Hippocampal formation (tissue), 2 donors: Measurements from ENCODE around the gene LIME1.
"Not testable (repeated sequence)": the region's sequence is repeated elsewhere in the genome, so short reads cannot be mapped to it uniquely, and the experiment has no call there.

Experiments used
- DNase-seq, 2 donors: peaks; one replicate each; lab custom pipeline; 2025; lab: John Stamatoyannopoulos, UW

LIME1 gene

DNA sequence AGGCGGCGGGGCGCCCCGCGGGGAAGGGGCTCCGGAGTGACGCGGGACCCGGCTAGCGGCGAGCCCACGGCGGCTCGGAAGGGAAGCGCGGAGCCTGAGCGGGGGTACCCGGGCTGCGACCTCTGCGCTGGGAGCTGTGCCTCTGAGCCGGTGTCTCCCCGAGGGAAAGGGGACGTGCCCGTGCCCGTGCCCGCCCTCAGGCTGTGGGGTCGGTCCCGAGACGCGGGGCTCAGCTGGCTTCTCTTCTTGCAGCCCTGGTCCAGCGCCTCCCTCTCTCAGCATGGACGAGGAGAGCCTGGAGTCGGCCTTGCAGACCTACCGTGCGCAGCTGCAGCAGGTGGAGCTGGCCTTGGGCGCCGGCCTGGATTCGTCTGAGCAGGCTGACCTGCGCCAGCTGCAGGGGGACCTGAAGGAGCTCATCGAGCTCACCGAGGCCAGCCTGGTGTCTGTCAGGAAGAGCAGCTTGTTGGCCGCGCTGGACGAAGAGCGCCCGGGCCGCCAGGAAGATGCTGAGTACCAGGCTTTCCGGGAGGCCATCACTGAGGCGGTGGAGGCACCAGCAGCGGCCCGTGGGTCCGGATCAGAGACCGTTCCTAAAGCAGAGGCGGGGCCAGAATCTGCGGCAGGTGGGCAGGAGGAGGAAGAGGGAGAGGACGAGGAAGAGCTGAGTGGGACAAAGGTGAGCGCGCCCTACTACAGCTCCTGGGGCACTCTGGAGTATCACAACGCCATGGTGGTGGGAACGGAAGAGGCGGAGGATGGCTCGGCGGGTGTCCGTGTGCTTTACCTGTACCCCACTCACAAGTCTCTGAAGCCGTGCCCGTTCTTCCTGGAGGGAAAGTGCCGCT, 27.9 kb upstream of the LIME1 start:
- no peak for DNase-seq

DNA sequence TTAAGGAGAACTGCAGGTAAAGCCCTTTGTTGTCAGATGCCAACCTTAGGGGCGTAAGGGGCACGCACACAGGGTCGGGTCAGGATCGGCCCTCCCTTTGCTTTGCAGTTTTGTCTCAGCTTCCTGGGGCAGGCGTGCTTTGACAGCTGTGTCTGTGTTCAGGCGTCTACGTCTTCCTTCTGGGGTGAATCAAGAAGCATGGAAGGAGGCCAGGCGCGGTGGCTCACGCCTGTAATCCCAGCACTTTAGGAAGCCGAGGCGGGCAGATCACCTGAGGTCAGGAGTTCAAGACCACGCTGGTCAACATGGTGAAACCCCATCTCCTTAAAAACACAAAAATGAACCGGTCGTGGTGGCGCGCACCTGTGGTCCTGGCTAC, 27.3 kb upstream of the LIME1 start:
- no peak for DNase-seq

DNA sequence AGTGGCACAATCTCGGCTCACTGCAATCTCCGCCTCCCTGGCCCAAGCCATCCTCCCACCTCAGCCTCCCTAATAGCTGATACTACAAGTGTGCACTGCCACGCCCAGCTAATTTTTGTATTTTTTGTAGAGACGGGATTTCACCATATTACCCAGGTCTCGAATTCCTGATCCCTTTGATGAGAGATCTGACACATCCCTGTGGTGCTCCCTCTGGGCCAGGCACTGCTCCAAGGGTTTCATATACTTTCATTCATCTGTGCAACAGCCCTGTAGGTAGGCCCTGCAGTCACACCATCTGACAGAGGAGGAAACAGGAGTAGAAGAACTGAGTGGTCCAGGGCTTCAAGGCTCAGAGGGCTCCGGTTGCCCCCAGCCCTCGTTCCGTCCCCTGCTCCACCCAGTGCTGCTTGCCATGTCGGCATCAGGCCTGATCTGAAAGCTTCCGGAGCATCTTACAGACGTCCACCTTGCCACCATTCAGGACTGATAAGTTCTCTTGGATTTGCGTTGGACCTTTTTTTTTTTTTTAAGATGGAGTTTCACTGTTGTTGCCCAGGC, 25.3 kb upstream of the LIME1 start:
- no peak for DNase-seq

DNA sequence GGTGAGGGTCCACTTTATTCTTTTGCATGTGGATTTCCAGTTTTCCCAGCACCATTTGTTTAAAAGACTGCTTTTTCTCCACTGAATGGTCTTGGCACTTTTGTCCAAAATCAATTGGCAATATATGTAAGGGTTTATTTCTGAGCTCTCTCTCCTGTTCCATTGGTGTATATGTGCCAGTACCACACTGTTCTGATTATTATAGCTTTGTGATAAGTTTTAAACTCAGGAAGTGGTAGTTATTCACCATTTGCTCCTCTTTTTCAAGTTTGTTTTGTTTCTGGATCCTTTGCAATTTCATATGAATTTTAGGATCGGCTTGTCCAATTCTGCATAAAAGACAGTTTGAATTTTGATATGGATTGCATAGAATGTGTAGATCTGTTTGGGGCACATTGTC, 24.3 kb upstream of the LIME1 start:
- DNase-seq, result no peak

DNA sequence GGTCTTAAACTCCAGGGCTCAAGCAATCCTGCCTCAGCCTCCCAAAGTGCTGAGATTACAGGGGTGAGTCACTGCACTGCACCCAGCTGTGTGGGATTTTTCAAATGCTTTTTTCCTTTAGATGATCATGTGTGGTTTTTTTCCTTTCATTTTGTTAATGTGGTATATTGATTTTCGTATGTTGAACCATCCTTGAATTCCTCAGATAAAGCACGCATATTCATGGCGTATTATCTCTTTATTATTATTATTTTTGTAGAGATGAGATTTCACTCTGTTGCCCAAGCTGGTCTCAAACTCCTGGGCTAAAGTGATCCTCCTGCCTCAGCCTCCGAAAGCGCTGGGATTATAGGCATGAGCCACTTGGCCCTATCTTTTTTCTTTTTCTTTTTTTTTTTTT, 21.6 kb upstream of the LIME1 start:
- no peak for DNase-seq

DNA sequence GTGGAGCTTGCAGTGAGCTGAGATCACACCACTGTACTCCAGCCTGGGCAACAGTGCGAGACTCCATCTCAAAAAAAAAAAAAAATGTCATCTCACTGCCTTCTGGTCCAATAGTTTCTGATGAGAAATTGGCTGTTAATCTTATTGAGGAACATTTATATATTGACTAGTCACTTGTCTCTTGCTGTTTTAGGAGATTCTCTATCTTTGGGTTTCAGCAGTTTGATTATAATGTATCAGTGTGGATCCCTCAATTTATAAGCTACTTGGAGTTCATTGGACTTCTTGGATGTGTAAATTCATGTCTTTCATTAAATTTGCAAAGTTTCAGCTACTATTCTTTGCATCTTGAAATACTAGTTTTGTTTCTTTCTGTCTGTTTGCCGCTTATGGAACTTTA, 17.5 kb upstream of the LIME1 start:
- DNase-seq, result no peak

DNA sequence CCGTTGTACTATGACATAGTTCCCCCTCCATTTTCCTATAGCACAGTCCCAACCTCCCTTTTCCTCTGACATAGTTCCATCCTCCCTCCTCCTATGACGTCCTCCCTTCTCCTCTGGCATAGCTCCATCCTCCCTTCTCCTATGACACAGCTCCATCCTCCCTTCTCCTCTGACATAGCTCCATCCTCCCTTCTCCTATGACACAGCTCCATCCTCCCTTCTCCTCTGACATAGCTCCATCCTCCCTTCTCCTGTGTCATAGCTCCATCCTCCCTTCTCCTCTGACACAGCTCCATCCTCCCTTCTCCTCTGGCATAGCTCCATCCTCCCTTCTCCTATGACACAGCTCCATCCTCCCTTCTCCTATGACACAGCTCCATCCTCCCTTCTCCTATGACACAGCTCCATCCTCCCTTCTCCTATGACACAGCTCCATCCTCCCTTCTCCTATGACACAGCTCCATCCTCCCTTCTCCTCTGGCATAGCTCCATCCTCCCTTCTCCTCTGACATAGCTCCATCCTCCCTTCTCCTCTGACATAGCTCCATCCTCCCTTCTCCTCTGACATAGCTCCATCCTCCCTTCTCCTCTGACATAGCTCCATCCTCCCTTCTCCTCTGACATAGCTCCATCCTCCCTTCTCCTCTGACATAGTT, 13.4 kb upstream of the LIME1 start:
- not testable (repeated sequence) for DNase-seq

DNA sequence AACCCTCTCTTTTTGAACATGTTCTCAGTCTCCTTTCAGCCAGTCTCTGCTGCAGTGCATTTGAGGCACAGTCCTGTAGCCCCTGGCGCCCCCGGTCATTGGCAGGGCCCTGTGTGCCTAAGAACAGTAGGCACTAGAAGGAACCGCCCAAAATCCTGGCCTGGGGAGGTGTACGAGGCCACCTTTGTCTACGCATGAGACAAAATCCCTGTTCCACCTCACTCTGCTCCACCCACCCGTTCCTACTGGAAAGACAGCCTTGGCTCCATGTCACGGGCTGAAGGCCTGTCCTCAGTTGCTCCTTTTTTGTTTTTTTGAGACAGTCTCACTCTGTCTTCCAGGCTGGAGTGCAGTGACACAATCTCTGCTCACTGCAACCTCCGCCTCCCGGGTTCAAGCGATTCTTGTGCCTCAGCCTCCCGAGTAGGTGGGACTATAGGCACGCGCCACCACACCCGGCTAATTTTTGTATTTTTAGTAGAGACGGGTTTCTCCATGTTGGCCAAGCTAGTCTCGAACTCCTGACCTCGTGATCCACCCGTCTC, 6.2 kb upstream of the LIME1 start:
- not testable (repeated sequence) for DNase-seq

DNA sequence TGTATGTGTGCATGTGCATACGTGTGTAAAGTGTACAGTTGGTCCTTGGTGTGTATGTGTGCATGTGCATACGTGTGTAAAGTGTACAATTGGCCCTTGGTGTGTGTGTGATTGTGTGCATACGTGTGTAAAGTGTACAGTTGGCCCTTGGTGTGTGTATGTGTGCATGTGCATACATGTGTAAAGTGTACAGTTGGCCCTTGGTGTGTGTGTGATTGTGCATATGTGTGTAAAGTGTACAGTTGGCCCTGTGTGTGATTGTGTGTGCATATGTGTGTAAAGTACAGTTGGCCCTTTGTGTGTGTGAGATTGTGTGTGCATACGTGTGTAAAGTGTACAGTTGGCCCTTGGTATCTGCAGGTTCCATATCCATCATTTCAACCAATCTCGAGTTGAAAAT, 5.1 kb upstream of the LIME1 start:
- no peak for DNase-seq

DNA sequence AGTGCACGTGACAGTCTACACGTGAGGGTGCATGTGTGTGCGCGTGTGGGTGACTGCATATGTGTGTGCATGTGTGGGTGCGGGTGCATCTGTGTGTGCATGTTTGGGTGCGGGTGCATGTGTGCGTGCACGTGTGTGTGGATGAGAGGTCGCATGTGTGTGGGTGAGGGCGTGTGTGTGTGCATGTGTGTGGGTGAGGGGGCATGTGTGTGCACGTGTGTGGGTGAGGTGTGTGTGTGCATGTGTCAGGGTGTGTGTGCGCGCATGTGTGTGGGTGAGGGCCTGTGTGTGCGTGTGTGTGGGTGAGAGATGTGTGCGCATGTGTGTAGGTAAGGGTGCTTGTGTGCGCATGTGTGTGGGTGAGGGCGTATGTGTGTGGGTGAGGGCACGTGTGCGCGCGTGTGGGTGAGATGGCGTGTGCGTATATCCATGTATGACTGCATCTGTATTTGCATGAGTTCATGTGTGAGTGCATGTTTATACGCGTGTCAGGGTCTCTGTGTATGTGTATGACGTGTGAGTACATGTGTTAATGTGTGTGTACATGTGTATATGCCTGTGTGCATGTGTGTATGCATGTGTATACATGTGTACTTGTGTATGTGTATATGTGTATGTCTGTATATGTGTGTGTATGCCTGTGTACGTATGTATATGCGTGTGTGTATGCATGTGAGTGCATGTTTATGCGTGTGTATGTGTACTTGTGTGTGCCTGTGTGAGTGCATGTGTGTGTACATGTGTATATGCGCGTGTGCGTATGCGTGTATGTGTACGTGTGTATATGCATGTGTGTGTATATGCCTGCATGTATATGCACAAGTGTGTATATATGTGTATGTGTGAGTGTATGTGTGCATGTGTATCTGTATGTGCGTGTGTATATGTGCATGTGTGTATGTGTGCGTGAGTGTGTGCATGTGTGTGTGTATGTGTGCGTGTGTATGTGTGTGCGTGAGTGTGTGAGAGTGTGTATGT, 4.1 kb upstream of the LIME1 start:
- DNase-seq, result no peak

DNA sequence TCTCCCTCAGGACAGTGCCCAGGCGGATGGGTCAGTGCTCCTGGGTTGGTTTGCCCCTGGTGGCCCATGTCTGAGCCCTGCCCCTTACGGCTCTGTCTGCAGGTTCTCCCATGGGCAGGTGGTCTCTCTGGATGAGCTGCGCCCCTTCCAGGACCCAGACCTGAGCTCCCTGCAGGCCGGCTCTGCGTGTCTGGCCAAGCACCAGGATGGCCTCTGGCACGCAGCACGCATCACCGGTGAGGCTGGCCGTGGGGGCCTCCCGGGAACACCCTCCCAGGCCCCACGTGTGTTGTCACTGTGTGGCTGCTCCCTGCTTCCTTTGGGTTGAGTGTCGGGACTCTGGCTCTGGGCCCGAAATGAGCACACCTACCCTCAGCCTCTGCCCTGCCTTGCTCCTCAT, 3.3 kb upstream of the LIME1 start:
- DNase-seq, result no peak

DNA sequence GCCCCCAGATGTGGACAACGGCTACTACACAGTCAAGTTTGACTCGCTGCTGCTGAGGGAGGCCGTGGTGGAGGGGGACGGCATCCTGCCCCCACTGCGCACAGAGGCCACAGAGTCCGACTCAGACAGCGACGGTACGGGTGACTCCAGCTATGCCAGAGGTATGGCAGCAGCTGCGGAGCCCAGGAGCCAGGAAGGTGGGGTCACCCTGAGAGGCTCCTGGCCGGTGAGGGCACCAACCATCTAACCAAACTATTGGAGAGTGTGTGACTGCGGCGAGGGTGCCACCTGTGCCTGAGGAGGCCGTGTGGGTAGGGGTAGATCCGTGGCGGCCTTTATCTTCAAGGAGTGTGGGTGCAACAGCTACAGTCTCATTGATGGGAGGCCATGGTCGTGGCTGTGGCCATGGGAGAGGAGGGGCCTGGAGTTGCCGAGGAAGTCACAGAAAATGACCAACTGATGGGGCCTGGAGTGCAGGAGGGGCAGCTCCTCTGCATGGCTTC, 2.8 kb upstream of the LIME1 start:
- DNase-seq, result no peak

DNA sequence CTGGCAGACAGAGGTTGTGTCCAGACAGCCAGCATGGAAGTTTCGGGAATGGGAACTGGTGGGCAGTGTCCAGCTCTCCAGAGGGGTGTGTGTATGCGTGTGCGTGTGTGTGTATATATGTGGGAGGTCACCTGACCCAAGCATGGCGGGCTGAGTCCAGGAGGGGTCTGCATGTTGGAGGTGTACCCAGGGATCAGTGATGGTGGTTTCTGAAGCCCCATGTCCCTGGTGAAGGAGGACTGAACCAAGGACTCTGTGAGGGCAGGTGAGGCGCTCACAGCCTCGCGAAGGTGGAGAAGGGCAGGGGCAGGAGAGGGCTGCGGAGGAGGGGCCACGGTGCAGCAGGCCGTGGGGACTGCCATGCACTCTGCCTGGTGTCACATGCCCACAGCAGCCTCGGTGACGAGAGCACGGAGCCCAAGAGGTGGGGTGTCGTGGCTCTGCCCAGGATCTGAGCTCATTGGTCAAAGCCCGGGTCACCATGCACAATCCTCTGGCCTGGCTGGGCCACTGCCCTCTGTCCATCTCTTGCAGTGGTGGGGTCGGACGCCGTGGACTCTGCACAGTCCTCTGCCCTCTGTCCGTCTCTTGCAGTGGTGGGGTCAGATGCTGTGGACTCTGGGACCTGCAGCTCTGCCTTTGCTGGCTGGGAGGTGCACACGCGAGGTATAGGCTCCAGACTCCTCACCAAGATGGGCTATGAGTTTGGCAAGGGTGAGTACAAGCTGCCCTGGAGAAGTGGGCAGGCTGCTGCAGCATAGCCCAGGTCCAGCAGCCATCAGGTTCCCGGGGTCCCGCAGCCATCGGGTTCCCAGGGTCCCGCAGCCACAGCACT, 2.1 kb upstream of the LIME1 start:
- no peak for DNase-seq

DNA sequence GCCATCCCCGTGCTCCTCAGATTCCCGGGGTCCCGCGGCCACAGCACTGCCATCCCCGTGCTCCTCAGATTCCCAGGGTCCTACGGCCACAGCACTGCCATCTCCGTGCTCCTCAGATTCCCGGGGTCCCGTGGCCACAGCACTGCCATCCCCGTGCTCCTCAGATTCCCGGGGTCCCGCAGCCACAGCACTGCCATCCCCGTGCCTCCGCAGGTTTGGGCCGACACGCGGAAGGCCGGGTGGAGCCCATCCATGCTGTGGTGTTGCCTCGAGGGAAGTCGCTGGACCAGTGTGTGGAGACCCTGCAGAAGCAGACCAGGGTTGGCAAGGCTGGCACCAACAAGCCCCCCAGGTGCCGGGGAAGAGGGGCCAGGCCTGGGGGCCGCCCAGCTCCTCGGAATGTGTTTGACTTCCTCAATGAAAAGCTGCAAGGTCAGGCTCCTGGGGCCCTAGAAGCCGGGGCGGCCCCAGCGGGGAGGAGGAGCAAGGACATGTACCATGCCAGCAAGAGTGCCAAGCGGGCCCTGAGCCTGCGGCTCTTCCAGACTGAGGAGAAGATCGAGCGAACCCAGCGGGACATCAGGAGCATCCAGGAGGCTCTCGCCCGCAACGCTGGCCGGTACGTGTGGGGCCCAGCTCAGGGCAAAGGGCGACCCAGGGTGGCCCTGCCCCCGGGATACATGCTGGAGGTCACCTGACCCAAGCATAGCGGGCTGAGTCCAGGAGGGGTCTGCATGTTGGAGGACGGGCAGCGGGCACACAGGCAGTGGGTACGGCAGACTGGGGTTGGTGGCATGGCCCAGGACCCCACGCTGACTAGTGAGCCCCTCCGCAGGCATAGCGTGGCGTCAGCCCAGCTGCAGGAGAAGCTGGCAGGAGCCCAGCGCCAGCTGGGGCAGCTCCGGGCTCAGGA, 1.3 kb upstream of the LIME1 start:
- DNase-seq, result peak in 1 of 2 donors; percentile 29

DNA sequence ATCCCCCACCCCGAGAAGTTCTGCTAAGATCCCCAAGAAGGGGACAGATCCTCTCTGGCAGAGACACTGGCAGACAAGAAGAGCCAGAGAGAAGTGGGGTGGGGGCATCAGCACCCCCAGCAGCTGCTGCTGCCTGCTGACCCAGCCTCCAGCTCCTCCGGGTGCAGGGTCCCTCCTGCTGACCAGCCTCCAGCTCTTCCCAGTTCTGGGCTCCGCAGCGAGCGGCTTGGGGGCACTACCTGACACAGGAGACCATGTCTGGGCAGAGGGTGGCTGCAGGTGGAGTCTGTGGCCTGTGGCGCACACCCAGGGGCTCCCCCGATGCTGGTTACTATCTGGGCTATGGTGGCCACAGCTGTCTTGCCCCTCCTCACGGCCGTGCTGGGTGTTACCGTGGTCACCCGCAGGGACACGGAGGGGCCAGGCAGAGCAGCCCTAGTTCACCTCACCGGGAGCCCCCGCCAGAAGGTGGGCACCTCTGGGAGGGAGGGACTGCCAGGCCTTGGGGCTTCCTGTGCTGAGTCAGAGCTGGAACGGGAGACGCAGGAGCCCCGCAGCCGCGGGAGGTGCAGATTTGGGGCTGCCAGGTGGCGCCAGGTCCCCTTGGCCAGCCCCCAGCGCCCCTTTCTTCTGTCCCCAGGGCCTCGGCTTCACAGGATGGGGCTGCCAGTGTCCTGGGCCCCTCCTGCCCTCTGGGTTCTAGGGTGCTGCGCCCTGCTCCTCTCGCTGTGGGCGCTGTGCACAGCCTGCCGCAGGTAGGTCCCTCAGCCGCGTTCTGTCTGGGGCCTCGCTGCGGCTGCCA, 630 bp downstream of the LIME1 start:
- DNase-seq, result no peak

DNA sequence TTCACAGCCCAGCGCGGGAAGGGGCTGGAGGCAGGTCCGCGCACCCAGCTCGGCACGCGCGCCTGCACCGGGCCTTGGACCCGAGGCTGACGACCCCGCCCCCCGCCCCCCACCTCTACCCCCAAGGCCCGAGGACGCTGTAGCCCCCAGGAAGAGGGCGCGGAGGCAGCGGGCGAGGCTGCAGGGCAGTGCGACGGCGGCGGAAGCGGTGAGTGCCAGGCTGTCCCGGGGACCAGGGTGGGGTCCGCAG, 1.2 kb downstream of the LIME1 start:
- DNase-seq, result no peak

DNA sequence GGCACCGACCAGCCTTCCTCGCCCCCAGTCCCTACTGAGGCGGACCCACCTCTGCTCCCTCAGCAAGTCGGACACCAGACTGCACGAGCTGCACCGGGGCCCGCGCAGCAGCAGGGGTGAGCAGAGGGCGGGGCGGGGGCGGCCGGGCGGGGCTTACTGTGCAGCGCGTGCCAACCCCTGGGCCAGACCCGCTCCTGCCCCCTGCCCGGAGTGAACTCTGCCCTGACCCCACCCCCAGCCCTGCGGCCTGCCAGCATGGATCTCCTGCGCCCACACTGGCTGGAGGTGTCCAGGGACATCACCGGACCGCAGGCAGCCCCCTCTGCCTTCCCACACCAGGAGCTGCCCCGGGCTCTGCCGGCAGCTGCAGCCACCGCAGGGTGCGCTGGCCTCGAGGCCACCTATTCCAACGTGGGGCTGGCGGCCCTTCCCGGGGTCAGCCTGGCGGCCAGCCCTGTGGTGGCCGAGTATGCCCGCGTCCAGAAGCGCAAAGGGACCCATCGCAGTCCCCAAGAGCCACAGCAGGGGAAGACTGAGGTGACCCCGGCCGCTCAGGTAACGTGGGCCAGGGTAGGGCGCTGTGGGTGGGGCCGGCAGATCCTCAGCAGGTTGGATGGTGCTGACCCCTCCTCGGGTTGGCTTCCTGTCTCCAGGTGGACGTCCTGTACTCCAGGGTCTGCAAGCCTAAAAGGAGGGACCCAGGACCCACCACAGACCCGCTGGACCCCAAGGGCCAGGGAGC, 1.7 kb downstream of the LIME1 start:
- DNase-seq, result no peak

DNA sequence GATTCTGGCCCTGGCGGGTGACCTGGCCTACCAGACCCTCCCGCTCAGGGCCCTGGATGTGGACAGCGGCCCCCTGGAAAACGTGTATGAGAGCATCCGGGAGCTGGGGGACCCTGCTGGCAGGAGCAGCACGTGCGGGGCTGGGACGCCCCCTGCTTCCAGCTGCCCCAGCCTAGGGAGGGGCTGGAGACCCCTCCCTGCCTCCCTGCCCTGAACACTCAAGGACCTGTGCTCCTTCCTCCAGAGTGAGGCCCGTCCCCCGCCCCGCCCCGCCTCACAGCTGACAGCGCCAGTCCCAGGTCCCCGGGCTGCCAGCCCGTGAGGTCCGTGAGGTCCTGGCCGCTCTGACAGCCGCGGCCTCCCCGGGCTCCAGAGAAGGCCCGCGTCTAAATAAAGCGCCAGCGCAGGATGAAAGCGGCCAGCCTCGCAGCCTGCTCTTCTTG, 2.2 kb downstream of the LIME1 start:
- DNase-seq, result no peak
